HL-60 (cell line): ENCODE measurements around the gene ZBTB5.

Experiments used
- DNase-seq, 2 experiments: peaks; one replicate each; pipeline ENCODE4 v3.0.0-alpha.2; 2010 to 2020; ENCODE audit warnings: low read depth in 1 of 2, low spot score in 1 of 2
- H3K27ac ChIP-seq: fragments of 250-450 bp; sonication (Bioruptor Pico); replicated peaks from 2 replicates; pipeline ENCODE4 v1.5.1; 2020; ENCODE audit warnings: mild to moderate bottlenecking, moderate library complexity
- H3K27me3 ChIP-seq: fragments of 250-450 bp; sonication (Bioruptor Pico); 2 replicates; pipeline ENCODE4 v1.5.1; 2021; ENCODE audit warnings: mild to moderate bottlenecking, moderate library complexity; ENCODE audit not compliant: insufficient read depth, poor library complexity, severe bottlenecking
- H3K4me3 ChIP-seq: replicated peaks from 2 replicates; pipeline ENCODE4 v1.5.1; 2011; ENCODE audit warnings: mild to moderate bottlenecking, control low read depth, low read length; ENCODE audit not compliant: insufficient read depth
- CTCF ChIP-seq: IDR thresholded peaks from one replicate; pipeline ENCODE4 v1.5.1; 2011; ENCODE audit warnings: low read length, control low read depth, inconsistent platforms; ENCODE audit not compliant: insufficient read depth
- GABPA ChIP-seq: IDR thresholded peaks from 2 replicates; pipeline ENCODE4 v1.6.1; 2012; ENCODE audit warnings: low read depth
- POLR2AphosphoS5 ChIP-seq: IDR thresholded peaks from 2 replicates; pipeline ENCODE4 v1.6.1; 2012; ENCODE audit warnings: low read depth
- SPI1 ChIP-seq: IDR thresholded peaks from 2 replicates; pipeline ENCODE4 v1.6.1; 2012; ENCODE audit warnings: low read depth, mild to moderate bottlenecking, borderline replicate concordance
- TF ChIP-seq, protein P1 (sequence below): IDR thresholded peaks from 2 replicates; pipeline ENCODE4 v1.6.1; 2012; ENCODE audit warnings: low read depth; ENCODE audit not compliant: insufficient replicate concordance

ZBTB5 gene

GRCh38 chr9:37395229-37395628 lies 70.0 kb downstream of the ZBTB5 start:
- Histone ChIP-seq H3K27me3 (no peaks in the 10 kb centered on the region), H3K27ac (no peak overlapping the region), H3K4me3 (no peak overlapping the region)
- no peak for DNase-seq
- TF ChIP-seq POLR2AphosphoS5 (no peak), SPI1 (no peak)

DNA sequence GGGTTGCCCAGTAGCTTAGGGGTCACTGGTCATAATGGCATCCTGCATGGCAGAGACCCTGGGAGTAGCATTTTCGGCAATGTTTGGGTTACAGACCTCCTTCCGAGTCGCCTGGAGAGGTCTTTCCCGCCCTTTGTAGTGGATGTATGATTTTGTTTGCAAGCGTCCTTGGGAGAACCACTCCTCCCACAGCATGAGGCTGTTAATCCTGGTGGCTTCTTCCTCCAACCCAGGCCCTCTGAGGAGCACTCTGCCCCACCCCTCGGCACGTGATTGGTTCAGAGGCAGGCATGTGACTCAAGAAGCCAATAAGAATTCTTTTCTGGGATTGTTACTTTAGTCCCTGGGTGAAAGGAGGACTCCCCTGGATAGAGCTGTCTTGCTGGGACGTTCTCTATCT lies 73.0 kb downstream of the ZBTB5 start:
- TF ChIP-seq SPI1 (no peak), POLR2AphosphoS5 (no peak), CTCF (no peak), GABPA (no peak)
- TF ChIP-seq, protein P1, sequence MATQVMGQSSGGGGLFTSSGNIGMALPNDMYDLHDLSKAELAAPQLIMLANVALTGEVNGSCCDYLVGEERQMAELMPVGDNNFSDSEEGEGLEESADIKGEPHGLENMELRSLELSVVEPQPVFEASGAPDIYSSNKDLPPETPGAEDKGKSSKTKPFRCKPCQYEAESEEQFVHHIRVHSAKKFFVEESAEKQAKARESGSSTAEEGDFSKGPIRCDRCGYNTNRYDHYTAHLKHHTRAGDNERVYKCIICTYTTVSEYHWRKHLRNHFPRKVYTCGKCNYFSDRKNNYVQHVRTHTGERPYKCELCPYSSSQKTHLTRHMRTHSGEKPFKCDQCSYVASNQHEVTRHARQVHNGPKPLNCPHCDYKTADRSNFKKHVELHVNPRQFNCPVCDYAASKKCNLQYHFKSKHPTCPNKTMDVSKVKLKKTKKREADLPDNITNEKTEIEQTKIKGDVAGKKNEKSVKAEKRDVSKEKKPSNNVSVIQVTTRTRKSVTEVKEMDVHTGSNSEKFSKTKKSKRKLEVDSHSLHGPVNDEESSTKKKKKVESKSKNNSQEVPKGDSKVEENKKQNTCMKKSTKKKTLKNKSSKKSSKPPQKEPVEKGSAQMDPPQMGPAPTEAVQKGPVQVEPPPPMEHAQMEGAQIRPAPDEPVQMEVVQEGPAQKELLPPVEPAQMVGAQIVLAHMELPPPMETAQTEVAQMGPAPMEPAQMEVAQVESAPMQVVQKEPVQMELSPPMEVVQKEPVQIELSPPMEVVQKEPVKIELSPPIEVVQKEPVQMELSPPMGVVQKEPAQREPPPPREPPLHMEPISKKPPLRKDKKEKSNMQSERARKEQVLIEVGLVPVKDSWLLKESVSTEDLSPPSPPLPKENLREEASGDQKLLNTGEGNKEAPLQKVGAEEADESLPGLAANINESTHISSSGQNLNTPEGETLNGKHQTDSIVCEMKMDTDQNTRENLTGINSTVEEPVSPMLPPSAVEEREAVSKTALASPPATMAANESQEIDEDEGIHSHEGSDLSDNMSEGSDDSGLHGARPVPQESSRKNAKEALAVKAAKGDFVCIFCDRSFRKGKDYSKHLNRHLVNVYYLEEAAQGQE: no peak
- H3K27ac ChIP-seq: no peak overlapping the region
- H3K4me3 ChIP-seq: no peak overlapping the region
- DNase-seq: no peak
- no peaks in the 10 kb centered on the region for H3K27me3 ChIP-seq

DNA sequence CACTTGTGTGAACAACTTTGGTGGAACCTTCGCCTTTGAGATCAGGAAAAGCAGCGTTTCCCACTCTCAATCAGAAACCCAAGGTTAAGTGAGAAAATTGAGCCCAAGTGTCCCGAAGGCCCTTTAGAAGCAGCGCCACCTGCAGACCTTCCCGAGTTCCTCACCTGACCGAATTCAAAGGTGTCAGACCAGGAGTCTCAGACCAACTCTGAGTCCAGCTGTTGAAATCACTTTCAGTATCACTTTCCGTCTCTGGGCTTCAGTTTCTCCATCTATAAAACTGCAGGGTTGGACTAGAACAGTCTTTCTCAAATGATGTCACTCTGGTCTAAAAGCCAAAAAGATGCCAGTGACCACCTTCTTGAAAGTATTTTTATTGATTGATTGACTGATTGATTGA lies 74.5 kb downstream of the ZBTB5 start:
- peak in 1 of 2 experiments; percentile 19 for DNase-seq

More for the DNA sequence above, 74.5 kb downstream of the ZBTB5 start:
- no peak for TF ChIP-seq SPI1
- no peak for TF ChIP-seq CTCF
- no peak for TF ChIP-seq GABPA
- TF ChIP-seq POLR2AphosphoS5: no peak
- TF ChIP-seq, protein P1: no peak
- Histone ChIP-seq H3K27me3 (no peaks in the 10 kb centered on the region), H3K4me3 (no peak overlapping the region), H3K27ac (no peak overlapping the region)
